ENCODE results near the gene TRIM41.
"Not testable (repeated sequence)": the region's sequence is repeated elsewhere in the genome, so short reads cannot be mapped to it uniquely, and the experiment has no call there.

The TRIM41 gene

DNA sequence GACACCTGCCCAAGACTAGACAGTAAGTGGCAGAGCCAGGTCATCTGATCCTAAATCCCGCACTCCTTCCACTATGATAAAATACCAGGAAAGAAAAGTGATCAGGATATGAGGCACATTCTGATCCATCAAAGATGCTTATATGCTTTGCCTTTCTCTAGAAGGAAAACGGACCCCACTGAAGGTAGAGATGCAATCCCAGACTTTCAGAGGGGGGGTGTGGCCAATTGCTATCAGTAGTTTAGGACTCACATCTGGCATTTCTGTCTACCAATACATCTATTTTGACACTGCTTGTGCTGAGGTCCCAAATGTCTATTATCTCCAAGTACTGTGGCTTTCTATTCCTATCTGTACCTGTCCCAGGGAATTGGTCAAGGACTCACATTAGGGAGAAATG lies 36.2 kb downstream of the TRIM41 start:
- DNase-seq: no peak

DNA sequence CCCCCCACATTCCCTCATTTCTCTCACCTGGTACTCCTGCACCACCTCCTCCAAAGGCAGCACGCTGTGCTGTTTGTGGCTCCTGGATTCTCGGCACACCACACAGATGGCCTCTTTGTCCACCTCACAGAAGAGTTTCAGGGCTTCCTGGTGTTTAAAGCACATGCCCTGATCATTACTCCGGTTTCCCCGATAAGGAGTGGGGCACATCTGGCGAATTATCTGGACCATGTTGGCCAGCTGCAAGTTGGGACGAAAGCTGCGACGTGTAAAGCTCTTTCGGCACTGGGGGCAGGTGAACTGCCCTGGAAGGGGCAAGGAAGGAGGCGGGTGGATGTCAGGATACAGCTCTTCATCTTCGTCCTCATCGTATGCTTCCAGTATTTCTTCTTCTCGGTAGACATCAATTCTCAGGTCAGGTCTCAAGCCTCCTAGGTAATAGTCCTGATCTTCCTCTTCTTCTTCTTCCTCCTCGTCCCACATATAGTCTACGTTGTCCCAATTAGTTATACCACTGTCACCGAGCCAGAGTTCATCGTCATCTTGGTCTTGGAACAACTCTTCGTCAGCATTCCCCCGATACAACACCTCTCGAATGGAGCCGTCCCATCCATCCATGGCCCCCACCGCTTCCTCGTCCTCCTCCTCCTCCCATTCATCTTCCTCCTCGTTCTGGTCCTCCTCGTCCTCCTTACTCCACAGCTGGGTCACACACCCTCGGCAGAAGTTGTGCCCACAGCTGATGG lies 37.1 kb downstream of the TRIM41 start:
- DNase-seq: no peak

DNA sequence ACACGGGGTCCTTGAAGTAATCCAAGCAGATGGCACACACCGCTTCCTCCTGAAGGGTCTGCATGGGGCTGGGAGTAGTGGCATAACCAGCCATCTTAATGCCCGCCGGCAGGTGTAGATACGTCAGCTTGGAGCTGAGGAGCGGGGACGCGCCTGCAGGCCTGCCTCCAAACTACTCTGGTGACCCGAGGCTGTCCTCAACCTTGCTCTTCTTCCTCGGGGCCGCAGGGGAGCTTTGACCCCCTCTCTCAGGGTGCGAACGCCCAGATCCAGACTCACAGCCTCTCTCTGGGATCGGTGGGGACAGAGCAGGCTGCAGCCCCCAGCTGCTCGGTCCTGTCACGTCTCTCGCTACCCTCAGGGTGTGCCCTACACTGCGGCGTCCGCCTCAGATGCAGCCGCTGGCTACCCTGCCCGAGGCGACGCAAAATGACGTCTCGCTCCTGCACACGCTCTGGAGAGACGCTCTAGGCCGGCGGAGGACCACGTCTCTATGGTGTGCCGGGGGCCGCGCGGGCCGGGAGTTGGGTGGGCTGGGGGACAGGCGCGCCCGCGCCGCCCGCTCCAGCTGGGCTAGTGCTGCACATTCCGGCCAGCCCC lies 37.7 kb downstream of the TRIM41 start, which contains the start of gene TRIM52:
TRIM52 (minus strand) TSS at position 424 of the 600 bp plus-strand sequence; CDS start at position 94, 330 bp downstream.
- DNase-seq: no peak

- DNase-seq: no peak
Observed at GRCh38 chr5:181261320-181262049, 38.4 kb downstream of the TRIM41 start.

GRCh38 chr5:181263633-181264032 lies 40.6 kb downstream of the TRIM41 start:
- no peak for DNase-seq

DNA sequence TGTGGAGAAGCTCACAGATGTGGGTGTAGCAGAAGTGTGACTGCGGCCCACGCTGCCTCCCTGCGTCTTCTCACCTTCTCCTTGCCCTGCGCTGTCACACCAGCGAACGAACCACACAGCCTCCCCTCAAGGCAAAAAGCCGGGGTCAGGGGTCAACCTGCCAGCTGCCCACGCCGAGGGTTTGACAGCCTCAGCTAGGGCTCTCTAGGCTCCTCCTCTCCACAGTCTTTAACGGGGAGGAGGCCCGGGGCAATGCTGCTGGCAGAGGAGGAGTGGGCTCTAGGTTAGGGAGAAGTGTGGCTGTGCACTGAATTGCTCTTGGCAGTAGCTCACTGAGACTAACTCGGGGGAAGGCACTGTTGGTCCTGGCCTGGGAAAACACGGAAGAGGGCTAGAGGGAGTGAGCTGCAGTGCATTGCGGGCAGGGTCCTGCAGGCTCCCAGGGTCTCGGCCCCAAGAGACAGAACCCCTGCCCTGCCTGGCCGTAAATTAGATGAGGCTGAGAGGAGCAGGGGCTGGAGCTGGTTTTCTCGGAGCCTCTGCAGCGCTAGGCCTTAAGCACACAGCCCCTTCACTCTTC lies 42.1 kb downstream of the TRIM41 start:
- no peak for DNase-seq

DNA sequence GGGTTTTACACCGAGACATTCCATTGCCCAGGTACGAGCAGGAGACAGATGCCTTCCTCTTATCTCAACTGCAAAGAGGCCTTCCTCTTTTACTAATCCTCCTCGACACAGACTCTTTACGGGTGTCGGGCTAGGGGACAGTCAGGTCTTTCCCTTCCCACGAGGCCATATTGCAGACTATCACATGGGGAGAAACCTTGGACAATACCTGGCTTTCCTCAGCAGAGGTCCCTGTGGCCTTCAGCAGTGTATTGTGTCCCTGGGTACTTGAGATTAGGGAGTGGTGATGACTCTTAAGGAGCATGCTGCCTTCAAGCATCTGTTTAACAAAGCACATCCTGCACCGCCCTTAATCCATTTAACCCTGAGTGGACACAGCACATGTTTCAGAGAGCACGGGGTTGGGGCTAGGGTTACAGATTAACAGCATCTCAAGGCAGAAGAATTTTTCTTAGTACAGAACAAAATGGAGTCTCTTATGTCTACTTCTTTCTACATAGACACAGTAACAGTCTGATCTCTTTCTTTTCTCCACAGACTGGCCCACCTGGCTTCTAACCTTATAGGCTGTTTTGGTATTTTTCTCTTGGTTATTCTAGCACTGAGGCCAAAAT lies 44.3 kb downstream of the TRIM41 start:
- DNase-seq: not testable (repeated sequence)

- DNase-seq: not testable (repeated sequence)
Observed at GRCh38 chr5:181267907-181268306, 44.8 kb downstream of the TRIM41 start.

DNA sequence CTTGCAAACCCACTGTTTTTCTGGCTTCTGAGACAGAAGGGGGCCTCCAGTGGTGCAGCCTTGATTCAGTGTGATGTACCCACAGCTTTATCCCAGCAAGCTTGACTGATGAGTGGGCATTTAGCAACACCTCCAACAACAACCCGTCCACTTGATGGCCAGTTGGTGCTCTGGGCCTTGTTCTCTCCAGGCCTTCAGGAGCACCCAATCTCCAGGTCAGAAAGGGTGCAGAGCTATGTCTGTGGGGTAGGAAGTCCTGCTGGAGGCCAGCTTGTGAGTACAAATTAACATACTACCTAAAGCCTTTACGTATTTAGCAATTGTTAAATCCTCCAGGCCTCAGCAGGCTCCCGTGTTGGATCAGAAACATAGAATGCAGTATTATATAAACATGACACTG lies 48.0 kb downstream of the TRIM41 start:
- no peak for DNase-seq

DNA sequence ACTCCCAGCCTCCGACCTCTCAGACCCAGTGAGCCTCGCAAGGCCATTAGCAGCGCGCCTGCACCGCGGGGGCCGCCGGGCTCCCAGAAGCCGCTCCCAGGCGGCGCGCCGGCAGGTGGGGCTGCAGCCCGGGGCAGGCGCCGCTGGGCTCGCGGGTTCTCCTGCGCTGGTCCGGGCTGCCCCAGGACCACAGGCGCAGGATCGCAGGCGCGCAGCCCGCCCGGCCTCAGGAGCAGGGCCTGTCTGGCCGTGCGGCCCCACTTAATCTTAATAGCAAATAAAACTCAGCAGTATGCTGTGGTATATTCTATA lies 50.3 kb downstream of the TRIM41 start:
- DNase-seq: not testable (repeated sequence)

- no peak for DNase-seq
Observed at GRCh38 chr5:181280251-181280762, 57.2 kb downstream of the TRIM41 start.

GRCh38 chr5:181281077-181281983 lies 58.2 kb downstream of the TRIM41 start:
- no peak for DNase-seq

- no peak for DNase-seq
Observed at GRCh38 chr5:181281984-181282316, 58.9 kb downstream of the TRIM41 start.

GRCh38 chr5:181282415-181282814 lies 59.3 kb downstream of the TRIM41 start:
- not testable (repeated sequence) for DNase-seq

DNA sequence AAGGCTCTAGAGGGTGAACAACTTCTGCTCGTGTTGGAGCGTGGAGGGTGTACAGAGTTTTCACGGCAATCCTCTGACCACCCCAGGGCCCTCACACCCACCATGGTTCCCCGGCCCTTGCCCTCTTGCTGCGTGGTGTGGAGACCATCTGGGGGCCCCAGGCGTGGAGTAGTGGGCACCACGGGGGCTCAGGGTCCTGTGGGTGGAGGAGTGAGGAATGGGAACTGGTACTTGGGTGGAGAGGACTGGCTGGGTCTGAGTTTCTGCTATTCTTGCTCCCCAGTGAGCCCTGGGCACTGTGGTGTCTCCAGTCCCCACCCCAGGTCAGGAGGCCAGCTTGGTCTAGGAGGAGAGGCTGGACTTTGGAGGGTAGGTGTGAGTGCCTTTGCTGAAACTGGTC lies 59.8 kb downstream of the TRIM41 start:
- no peak for DNase-seq

DNA sequence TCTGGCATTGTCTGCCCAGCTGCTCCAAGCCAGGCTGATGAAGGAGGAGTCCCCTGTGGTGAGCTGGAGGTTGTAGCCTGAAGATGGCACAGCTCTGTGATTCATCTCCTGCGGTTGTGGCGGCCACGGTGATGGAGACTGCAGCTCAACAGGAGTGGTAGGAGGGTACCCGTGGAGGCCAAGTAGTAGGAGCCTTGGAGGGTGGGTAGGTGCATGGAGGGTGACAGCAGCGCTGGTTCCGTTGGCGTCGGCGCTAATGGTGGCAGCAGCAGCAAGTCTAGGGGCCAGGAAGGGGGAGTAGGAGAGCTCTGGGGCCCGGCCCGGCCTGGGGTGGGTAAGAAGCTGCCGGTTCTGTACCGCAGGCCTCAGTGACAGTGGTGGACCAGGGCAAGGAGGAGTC lies 60.3 kb downstream of the TRIM41 start:
- DNase-seq: no peak

GRCh38 chr5:181283841-181284755 lies 61.0 kb downstream of the TRIM41 start:
- DNase-seq: not testable (repeated sequence)
